T47D (cell line): ENCODE data around the gene TMEM217.

Experiments used
- DNase-seq, 2 experiments: peaks; one replicate each; pipeline versions ENCODE4 v3.0.0 to v3.0.0-alpha.2; 2011 to 2012; ENCODE audit warnings: low read depth in 1 of 2, low spot score in 1 of 2
- JUND ChIP-seq: IDR thresholded peaks from 2 replicates; pipeline ENCODE4 v1.6.1; 2012; ENCODE audit warnings: low read depth
- in situ Hi-C: cut with HindIII; loops from 2 replicates; pipeline ENCODE4 v1.10.0; 2016; ENCODE audit warnings: low sequenced_read_pairs, low pct_unique_long_range_greater_than_20kb

Gene TMEM217

GRCh38 chr6:37168811-37169495 is 89.0 kb downstream of the TMEM217 start:
- no peak for TF ChIP-seq JUND
- in situ Hi-C loops: no loop called here
- no peak for DNase-seq

GRCh38 chr6:37168163-37168758 is 89.7 kb downstream of the TMEM217 start:
- no peak for TF ChIP-seq JUND

GRCh38 chr6:37162740-37163139 is 95.2 kb downstream of the TMEM217 start:
- in situ Hi-C loops: no loop called here
- DNase-seq: no peak

More at GRCh38 chr6:37168163-37168758, 89.7 kb downstream of the TMEM217 start:
- no peak for DNase-seq
- in situ Hi-C loops: no loop called here

More at GRCh38 chr6:37162740-37163139, 95.2 kb downstream of the TMEM217 start:
- no peak for TF ChIP-seq JUND
